PC-9 (cell line): ENCODE data around the gene BOD1. TPM values are rescaled to one million over a fixed set of nuclear protein-coding genes. Genes with fewer than 3 reads are reported as not detected.

Source experiments
- BruUV-seq: library from RNA; stranded (reverse); fragments of 400-500 nt; replicated peaks from 2 replicates; lab custom pipeline; 2021; lab: Mats Ljungman, UMichigan
- CTCF ChIA-PET: fragments of 300-600 bp; sonication (Branson Sonifier 250); formaldehyde crosslinking; loops from one replicate; lab custom pipeline; 2022; ENCODE audit warnings: antibody characterized with exemption; lab: Charles Lee
- POLR2A ChIA-PET: fragments of 300-600 bp; sonication (Branson Sonifier 250); formaldehyde crosslinking; loops from one replicate; lab custom pipeline; 2022; ENCODE audit warnings: antibody characterized with exemption; ENCODE audit not compliant: unreplicated experiment; lab: Charles Lee
- DNase-seq, 2 experiments: peaks; one replicate each; pipeline versions ENCODE4 v3.0.0 to v3.0.0-alpha.2; 2015 to 2022; ENCODE audit warnings: mixed read lengths in 1 of 2
- H2AFZ ChIP-seq: fragments of 200-600 bp; sonication (generic); 2 replicates; pipeline ENCODE4 v1.8.1; 2017; ENCODE audit warnings: antibody characterized with exemption
- H3F3A ChIP-seq: fragments of 200-600 bp; sonication (generic); 2 replicates; pipeline ENCODE4 v1.8.1; 2017; ENCODE audit warnings: antibody characterized with exemption, mild to moderate bottlenecking, low read depth; ENCODE audit not compliant: insufficient read depth
- H3K27ac ChIP-seq: fragments of 200-600 bp; sonication (generic); 2 replicates; pipeline ENCODE4 v1.6.1; 2016; ENCODE audit warnings: mixed run types
- H3K27me3 ChIP-seq: fragments of 200-600 bp; sonication (generic); 2 replicates; pipeline ENCODE4 v1.6.1; 2016; ENCODE audit warnings: low read depth, mixed run types; ENCODE audit not compliant: insufficient read depth
- H3K36me3 ChIP-seq: fragments of 200-600 bp; sonication (generic); 2 replicates; pipeline ENCODE4 v1.6.1; 2016; ENCODE audit warnings: low read depth, mixed run types
- H3K4me1 ChIP-seq: fragments of 200-600 bp; sonication (generic); replicated peaks from 2 replicates; pipeline ENCODE4 v1.6.1; 2016; ENCODE audit warnings: mixed run types; ENCODE audit not compliant: insufficient read depth
- H3K4me2 ChIP-seq: fragments of 200-600 bp; sonication (generic); 2 replicates; pipeline ENCODE4 v1.6.1; 2017; ENCODE audit warnings: mixed run types
- H3K4me3 ChIP-seq: fragments of 200-600 bp; sonication (generic); 2 replicates; pipeline ENCODE4 v1.6.1; 2016; ENCODE audit warnings: mixed run types
- H3K79me2 ChIP-seq: fragments of 200-600 bp; sonication (generic); 2 replicates; pipeline ENCODE4 v1.6.1; 2017; ENCODE audit warnings: low read depth, mixed run types
- H3K9me2 ChIP-seq: fragments of 200-600 bp; sonication (generic); 2 replicates; pipeline ENCODE4 v1.8.1; 2017; ENCODE audit warnings: mild to moderate bottlenecking; ENCODE audit not compliant: insufficient read depth
- H3K9me3 ChIP-seq: fragments of 200-600 bp; sonication (generic); 2 replicates; pipeline ENCODE4 v1.8.1; 2016; ENCODE audit warnings: low read depth; ENCODE audit not compliant: insufficient read depth
- H4K20me1 ChIP-seq: fragments of 200-600 bp; sonication (generic); 2 replicates; pipeline ENCODE4 v1.8.1; 2017; ENCODE audit not compliant: insufficient read depth
- CTCF ChIP-seq: fragments of 200-600 bp; sonication (generic); conservative IDR thresholded peaks from 2 replicates; pipeline ENCODE4 v1.6.1; 2017; ENCODE audit warnings: mixed run types, antibody characterized with exemption, mild to moderate bottlenecking, moderate library complexity
- EZH2 ChIP-seq: fragments of 200-600 bp; sonication (generic); IDR thresholded peaks from 2 replicates; pipeline ENCODE4 v1.8.0; 2017; ENCODE audit warnings: antibody characterized with exemption, low read depth
- intact Hi-C: fragments of 100-400 bp; cut with micrococcal nuclease; formaldehyde crosslinking; loops from one replicate; pipeline ENCODE4 v1.10.0; 2022; ENCODE audit not compliant: unreplicated experiment
- total RNA-seq: library from RNA; stranded (reverse); gene quantifications from 2 replicates; pipeline ENCODE4 v1.2.3, GENCODE V29; 2021

The BOD1 gene
- total RNA-seq, 1 experiment from 2014 or later = 73.2 TPM

GRCh38 chr5:173623789-173624188 lies 7.3 kb upstream of the BOD1 start:
- no peaks in the 10 kb centered on the region for H3K79me2 ChIP-seq
- no peak overlapping the region for H3K27ac ChIP-seq
- H3K36me3 ChIP-seq = no peaks in the 10 kb centered on the region
- no TSS peak for BruUV-seq
- TF ChIP-seq EZH2 = no peak
- no peak for TF ChIP-seq CTCF
- no peak overlapping the region for H3K4me3 ChIP-seq
- H3K27me3 ChIP-seq = no peaks in the 10 kb centered on the region
- no peaks in the 10 kb centered on the region for H4K20me1 ChIP-seq
- no peaks in the 10 kb centered on the region for H3F3A ChIP-seq
- H3K4me1 ChIP-seq = peaks cover 4% of the 10 kb centered on the region; the same call in 1 of the 2 replicates
- intact Hi-C loops = no loop called here
- no peak overlapping the region for H2AFZ ChIP-seq
- H3K9me2 ChIP-seq = no peaks in the 10 kb centered on the region
- CTCF ChIA-PET = interaction anchor here (0.7 kb wide), 1 partner anchor 347 kb away, joined by 3 read pairs; no protein-coding TSS in a partner anchor
- no peak for DNase-seq
- POLR2A ChIA-PET = no interaction called here
- no peak overlapping the region for H3K4me2 ChIP-seq
- no peaks in the 10 kb centered on the region for H3K9me3 ChIP-seq

GRCh38 chr5:173623296-173623771 lies 6.9 kb upstream of the BOD1 start:
- Histone ChIP-seq H3K4me2 (no peak overlapping the region), H3K27me3 (no peaks in the 10 kb centered on the region), H2AFZ (no peak overlapping the region), H3K4me3 (no peak overlapping the region), H3K79me2 (no peaks in the 10 kb centered on the region), H4K20me1 (no peaks in the 10 kb centered on the region), H3K36me3 (no peaks in the 10 kb centered on the region), H3K9me3 (no peaks in the 10 kb centered on the region), H3F3A (no peaks in the 10 kb centered on the region), H3K9me2 (no peaks in the 10 kb centered on the region), H3K27ac (no peak overlapping the region), H3K4me1 (peaks cover 4% of the 10 kb centered on the region; the same call in 1 of the 2 replicates)
- CTCF ChIA-PET = interaction anchor here (0.7 kb wide), 1 partner anchor 348 kb away, joined by 3 read pairs; no protein-coding TSS in a partner anchor
- TF ChIP-seq EZH2 = no peak
- TF ChIP-seq CTCF = no peak
- DNase-seq = no peak
- BruUV-seq = no TSS peak
- intact Hi-C loops = no loop called here
- POLR2A ChIA-PET = no interaction called here

- POLR2A ChIA-PET = interaction anchor here (0.5 kb wide), 1 partner anchor 92 kb away, joined by 5 read pairs; no protein-coding TSS in a partner anchor
- Histone ChIP-seq H3K27ac (no peak overlapping the region), H3K4me2 (no peak overlapping the region), H3K4me1 (peaks cover 4% of the 10 kb centered on the region; the same call in 1 of the 2 replicates), H3K9me3 (no peaks in the 10 kb centered on the region), H3F3A (no peaks in the 10 kb centered on the region), H3K79me2 (no peaks in the 10 kb centered on the region), H3K9me2 (no peaks in the 10 kb centered on the region), H3K36me3 (no peaks in the 10 kb centered on the region), H3K4me3 (no peak overlapping the region), H4K20me1 (no peaks in the 10 kb centered on the region), H3K27me3 (no peaks in the 10 kb centered on the region), H2AFZ (no peak overlapping the region)
- TF ChIP-seq CTCF (no peak), EZH2 (no peak)
- no TSS peak for BruUV-seq
- CTCF ChIA-PET = interaction anchor here (0.7 kb wide), 1 partner anchor 259 kb away, joined by 3 read pairs; no protein-coding TSS in a partner anchor
- intact Hi-C loops = no loop called here
- DNase-seq = no peak
Measured at GRCh38 chr5:173622183-173623047, 6.0 kb upstream of the BOD1 start.
